IMR-90 (cell line): ENCODE measurements around the gene SKP2. TPM values are rescaled to one million over a fixed set of nuclear protein-coding genes. Genes with fewer than 3 reads are reported as not detected.

Experiments
- ATAC-seq: fragments of 200-7000 bp; cut with Tn5 transposase; 2 replicates; pipeline ENCODE4 v1.9.1; 2020; ENCODE audit warnings: low read depth, mild to moderate bottlenecking, moderate library complexity
- BruUV-seq: library from RNA; stranded (reverse); fragments of 400-500 nt; replicated peaks from 2 replicates; lab custom pipeline; 2021; lab: Mats Ljungman, UMichigan
- CTCF ChIA-PET: fragments of 300-600 bp; formaldehyde crosslinking; extraction: SDS; loops from one replicate; lab custom pipeline; 2021; ENCODE audit warnings: antibody characterized with exemption; lab: Yijun Ruan, JAX
- POLR2A ChIA-PET: fragments of 300-600 bp; sonication (Branson Sonifier 250); formaldehyde crosslinking; loops from one replicate; lab custom pipeline; 2022; ENCODE audit warnings: antibody characterized with exemption; ENCODE audit not compliant: unreplicated experiment; lab: Charles Lee
- DNase-seq: peaks from one replicate; pipeline ENCODE4 v3.0.0; 2013
- H2AFZ ChIP-seq: replicated peaks from 2 replicates; pipeline ENCODE3; 2013; ENCODE audit warnings: low read length, mild to moderate bottlenecking; ENCODE audit not compliant: poor library complexity
- H2AK5ac ChIP-seq: 2 replicates; pipeline ENCODE4 v1.6.1; 2013; ENCODE audit warnings: low read depth, low read length, inconsistent platforms
- H2AK9ac ChIP-seq: replicated peaks from 2 replicates; pipeline ENCODE3; 2013; ENCODE audit warnings: mild to moderate bottlenecking, low read depth, low read length, moderate library complexity; ENCODE audit not compliant: poor library complexity
- H2BK120ac ChIP-seq: 2 replicates; pipeline ENCODE4 v1.6.1; 2013; ENCODE audit warnings: low read depth, low read length, inconsistent platforms
- H2BK15ac ChIP-seq: 3 replicates; pipeline ENCODE4 v1.6.1; 2013; ENCODE audit warnings: low read depth, low read length, inconsistent platforms
- H2BK20ac ChIP-seq: 2 replicates; pipeline ENCODE4 v1.6.1; 2013; ENCODE audit warnings: low read depth, mild to moderate bottlenecking, inconsistent platforms, low read length, moderate library complexity
- H2BK5ac ChIP-seq: 2 replicates; pipeline ENCODE4 v1.6.1; 2013; ENCODE audit warnings: mild to moderate bottlenecking, low read depth, low read length, inconsistent platforms; ENCODE audit not compliant: poor library complexity, severe bottlenecking
- H3K14ac ChIP-seq: replicated peaks from 2 replicates; pipeline ENCODE4 v1.6.1; 2013; ENCODE audit warnings: low read depth, low read length, inconsistent platforms
- H3K18ac ChIP-seq: 2 replicates; pipeline ENCODE4 v1.6.1; 2013; ENCODE audit warnings: low read depth, low read length, control low read depth
- H3K23ac ChIP-seq: 2 replicates; pipeline ENCODE4 v1.6.1; 2013; ENCODE audit warnings: low read depth, low read length, inconsistent platforms
- H3K27ac ChIP-seq: 2 replicates; pipeline ENCODE4 v1.5.1; 2013; ENCODE audit warnings: mild to moderate bottlenecking, control low read depth, low read length; ENCODE audit not compliant: insufficient read depth
- H3K27me3 ChIP-seq: 2 replicates; pipeline ENCODE4 v1.6.1; 2013; ENCODE audit warnings: low read length; ENCODE audit not compliant: control insufficient read depth, insufficient read depth
- H3K36me3 ChIP-seq: 2 replicates; pipeline ENCODE4 v1.6.1; 2013; ENCODE audit warnings: low read length, mixed read lengths; ENCODE audit not compliant: control insufficient read depth, insufficient read depth
- H3K4ac ChIP-seq: 2 replicates; pipeline ENCODE4 v1.6.1; 2013; ENCODE audit warnings: low read depth, low read length, inconsistent platforms
- H3K4me1 ChIP-seq: 2 replicates; pipeline ENCODE4 v1.6.1; 2013; ENCODE audit warnings: low read length, mixed read lengths; ENCODE audit not compliant: control insufficient read depth, insufficient read depth
- H3K4me2 ChIP-seq: 2 replicates; pipeline ENCODE4 v1.6.1; 2013; ENCODE audit warnings: low read depth, mild to moderate bottlenecking, control low read depth, low read length, moderate library complexity
- H3K4me3 ChIP-seq: 2 replicates; pipeline ENCODE4 v1.5.1; 2013; ENCODE audit warnings: low read depth, mild to moderate bottlenecking, control low read depth, low read length, moderate library complexity; ENCODE audit not compliant: insufficient read depth
- H3K56ac ChIP-seq: 2 replicates; pipeline ENCODE4 v1.6.1; 2013; ENCODE audit warnings: low read length, inconsistent platforms; ENCODE audit not compliant: insufficient read depth; ENCODE audit errors: extremely low read depth
- H3K79me1 ChIP-seq, 2 experiments: 2 replicates each; pipeline ENCODE4 v1.6.1; 2013; ENCODE audit warnings: low read length in 2 of 2, inconsistent platforms in 1 of 2, low read depth in 1 of 2
- H3K9ac ChIP-seq: 2 replicates; pipeline ENCODE4 v1.6.1; 2013; ENCODE audit warnings: low read depth, low read length, control low read depth
- H3K9me1 ChIP-seq: 2 replicates; pipeline ENCODE4 v1.6.1; 2013; ENCODE audit warnings: low read length, inconsistent platforms; ENCODE audit not compliant: insufficient read depth
- H3K9me3 ChIP-seq: 2 replicates; pipeline ENCODE4 v1.6.1; 2013; ENCODE audit warnings: low read length; ENCODE audit not compliant: control insufficient read depth, insufficient read depth
- H4K20me1 ChIP-seq: 2 replicates; pipeline ENCODE4 v1.6.1; 2013; ENCODE audit warnings: low read length, inconsistent platforms; ENCODE audit not compliant: insufficient read depth
- H4K5ac ChIP-seq: 2 replicates; pipeline ENCODE4 v1.6.1; 2013; ENCODE audit warnings: mild to moderate bottlenecking, low read depth, low read length, control low read depth
- H4K8ac ChIP-seq, 2 experiments: 2 replicates each; pipeline ENCODE4 v1.6.1; 2013; ENCODE audit warnings: low read depth in 2 of 2, low read length in 2 of 2, control low read depth in 1 of 2, inconsistent platforms in 1 of 2
- H4K91ac ChIP-seq: 2 replicates; pipeline ENCODE4 v1.6.1; 2013; ENCODE audit warnings: low read depth, low read length, inconsistent platforms; ENCODE audit not compliant: insufficient read depth
- RFX5 ChIP-seq: IDR thresholded peaks from 2 replicates; pipeline ENCODE4 v1.8.0; 2012; ENCODE audit warnings: low read depth, mild to moderate bottlenecking, low read length, moderate library complexity
- WGBS, 2 experiments: methylation state at CpG; one replicate each; pipeline versions ENCODE4 v1.1.5 to v1.1.7; 2013; ENCODE audit warnings: missing lambda C conversion rate in 2 of 2; ENCODE audit not compliant: insufficient read length in 1 of 2; ENCODE audit errors: extremely low coverage in 2 of 2; 5-methylcytosine and 5-hydroxymethylcytosine counted together
- dilution Hi-C: fragments of 300-500 bp; cut with HindIII; formaldehyde crosslinking; loops from one replicate; pipeline ENCODE4 v1.14.3; 2018; ENCODE audit warnings: low sequenced_read_pairs; ENCODE audit not compliant: unreplicated experiment
- in situ Hi-C: fragments of 300-500 bp; cut with MboI; formaldehyde crosslinking; loops from 3 replicates; pipeline ENCODE4 v1.14.3; 2019; ENCODE audit warnings: low sequenced_read_pairs, inconsistent platforms, mixed read lengths
- intact Hi-C: fragments of 100-400 bp; cut with micrococcal nuclease; formaldehyde crosslinking; loops from 2 replicates; pipeline ENCODE4 v1.10.0; 2022
- polyA plus RNA-seq, 3 experiments: library from polyadenylated mRNA; depleted of rRNA; stranded (reverse); fragments of >200 nt; gene quantifications; 2 replicates each; pipeline ENCODE4 v1.2.3, GENCODE V29; 2012; ENCODE audit warnings: low replicate concordance in 1 of 3
- total RNA-seq: library from RNA; depleted of rRNA; stranded (reverse); fragments of >200 nt; gene quantifications from 2 replicates; pipeline ENCODE4 v1.2.3, GENCODE V29; 2012

SKP2 gene
- total and polyA plus RNA-seq, 2 of the 4 experiments (the other 2 are of a cell fraction) = 23.3 to 92.1 TPM

DNA sequence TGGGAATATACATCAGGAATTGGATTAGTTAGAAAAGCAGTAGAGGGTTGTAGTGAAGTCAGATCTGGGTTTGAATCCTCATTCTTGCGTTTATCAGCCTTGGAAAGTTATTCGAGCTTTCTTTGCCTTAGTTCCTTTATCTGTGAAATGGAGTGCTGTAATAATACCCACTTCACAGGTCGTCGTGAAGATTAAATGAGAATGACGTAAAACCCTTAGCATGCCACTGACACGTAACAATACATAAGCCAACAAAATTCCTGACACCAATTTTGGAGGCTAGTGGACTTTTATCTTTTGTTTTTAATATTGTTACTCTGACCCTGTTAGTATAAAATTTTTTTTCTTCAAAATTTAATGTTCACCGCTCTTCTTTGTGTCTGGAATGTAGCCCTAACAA, 3.4 kb downstream of the SKP2 start:
- 0 out of 2 replicates have a peak overlapping the region, but pooled peaks have one; percentile 32 for H2BK120ac ChIP-seq
- H3K56ac ChIP-seq = no peak overlapping the region
- ChIA-PET POLR2A (no interaction called here), CTCF (no interaction called here)
- H4K5ac ChIP-seq = no peak overlapping the region
- TF ChIP-seq RFX5 = no peak
- peaks cover 40 to 88% of the 10 kb centered on the region in 2 experiments for H3K79me1 ChIP-seq
- H3K23ac ChIP-seq = no peak overlapping the region
- intact Hi-C loops (no loop called here), dilution Hi-C loops (no loop called here), in situ Hi-C loops (no loop called here)
- H3K36me3 ChIP-seq = peaks cover 23% of the 10 kb centered on the region
- H3K14ac ChIP-seq = no peak overlapping the region
- H3K27ac ChIP-seq = no peak overlapping the region
- no peak overlapping the region for H3K4me3 ChIP-seq
- H2AFZ ChIP-seq = no peak overlapping the region
- H4K91ac ChIP-seq = 0 out of 2 replicates have a peak overlapping the region, but pooled peaks have one; percentile 70
- no peaks in the 10 kb centered on the region for H4K20me1 ChIP-seq
- peak overlapping the region; percentile 65; the same call in 1 of the 2 replicates for H3K4ac ChIP-seq
- no peak for DNase-seq
- H3K18ac ChIP-seq = peak overlapping the region; percentile 40; the same call in 1 of the 2 replicates
- H2BK5ac ChIP-seq = peak overlapping the region; percentile 75
- no peak overlapping the region for H2AK9ac ChIP-seq
- no TSS peak for BruUV-seq
- no peak overlapping the region for H3K9ac ChIP-seq
- no peak overlapping the region for H2BK20ac ChIP-seq
- WGBS, 2 experiments = no CpG with 5 or more reads among the region's 7 CpGs
- peaks cover 20% of the 10 kb centered on the region for H3K4me1 ChIP-seq
- peaks cover 3% of the 10 kb centered on the region; the same call in 1 of the 2 replicates for H3K9me1 ChIP-seq
- peak overlapping the region in 1 of 2 experiments; percentile 71; a peak in 2 of 4 replicates for H4K8ac ChIP-seq
- no peak overlapping the region; the same call in 1 of the 2 replicates for H3K4me2 ChIP-seq
- H3K27me3 ChIP-seq = no peaks in the 10 kb centered on the region
- no peak for ATAC-seq
- no peaks in the 10 kb centered on the region for H3K9me3 ChIP-seq
- no peak overlapping the region for H2AK5ac ChIP-seq
- no peak overlapping the region for H2BK15ac ChIP-seq
